Left lung (tissue), 10 donors: ENCODE measurements around the gene DIPK2B. TPM values are rescaled to one million over a fixed set of nuclear protein-coding genes. Genes with fewer than 3 reads are reported as not detected.
A peak's percentile ranks its signal among the peaks of the same experiment; 100 is the strongest.

ENCODE experiments used
- ATAC-seq: fragments of 200-7000 bp; cut with Tn5 transposase; one replicate; pipeline ENCODE4 v1.9.1; 2020; ENCODE audit warnings: moderate library complexity
- DNase-seq, 4 donors: peaks; one replicate each; pipeline ENCODE4 v3.0.0-alpha.2; 2013 to 2020
- H3K27ac ChIP-seq, 2 donors: fragments of 200-600 bp; sonication (generic) in 1 of 2; one replicate each; pipeline versions ENCODE4 v1.5.0 to v1.8.0; 2020 to 2021
- H3K27me3 ChIP-seq, 2 donors: fragments of 200-600 bp; sonication (generic) in 1 of 2; one replicate each; pipeline versions ENCODE4 v1.5.0 to v1.8.0; 2020 to 2021
- H3K36me3 ChIP-seq, 2 donors: fragments of 200-600 bp; sonication (generic) in 1 of 2; one replicate each; pipeline versions ENCODE4 v1.5.0 to v1.8.0; 2020 to 2021
- H3K4me1 ChIP-seq, 2 donors: fragments of 200-600 bp; one replicate each; pipeline ENCODE4 v1.8.0; 2021
- H3K4me3 ChIP-seq, 2 donors: fragments of 200-600 bp; sonication (generic) in 1 of 2; one replicate each; pipeline versions ENCODE4 v1.5.0 to v1.8.0; 2020 to 2021; ENCODE audit warnings: mild to moderate bottlenecking in 1 of 2
- H3K9me3 ChIP-seq, 2 donors: fragments of 200-600 bp; sonication (generic) in 1 of 2; one replicate each; pipeline versions ENCODE4 v1.5.0 to v1.8.0; 2020 to 2021
- intact Hi-C, 2 donors: fragments of 100-400 bp; cut with DNase I; formaldehyde crosslinking; loops; one replicate each; pipeline versions ENCODE4 v1.11.2 to v1.14.2; 2022
- polyA plus RNA-seq, 6 donors: library from polyadenylated mRNA; unstranded; fragments of 120-200 nt; gene quantifications; one replicate each; pipeline ENCODE4 v1.2.1, GENCODE V29; 2013; ENCODE audit not compliant: insufficient read length in 6 of 6
- total RNA-seq, 2 donors: library from RNA; stranded (reverse); fragmentation: NEBNext Ultra II Directional; extraction: Animal tissue kit (Norgen Biotek cat#: 25700); gene quantifications; one replicate each; pipeline ENCODE4 v1.2.1, GENCODE V29; 2021
- TF ChIP-seq, protein P1 (sequence below), 2 donors: fragments of 200-600 bp; sonication (generic) in 1 of 2; IDR thresholded peaks; one replicate each; pipeline versions ENCODE4 v1.5.0 to v1.8.0; 2021; ENCODE audit warnings: antibody characterized with exemption in 2 of 2
- donor health status: DM: no; HTN: yes; CAD: no.
- donor health status: DM: no; HTN: no; CAD: no.

The DIPK2B gene
- total and polyA plus RNA-seq, 8 donors = 9.2 to 40.6 (median 31.3) TPM

DNA sequence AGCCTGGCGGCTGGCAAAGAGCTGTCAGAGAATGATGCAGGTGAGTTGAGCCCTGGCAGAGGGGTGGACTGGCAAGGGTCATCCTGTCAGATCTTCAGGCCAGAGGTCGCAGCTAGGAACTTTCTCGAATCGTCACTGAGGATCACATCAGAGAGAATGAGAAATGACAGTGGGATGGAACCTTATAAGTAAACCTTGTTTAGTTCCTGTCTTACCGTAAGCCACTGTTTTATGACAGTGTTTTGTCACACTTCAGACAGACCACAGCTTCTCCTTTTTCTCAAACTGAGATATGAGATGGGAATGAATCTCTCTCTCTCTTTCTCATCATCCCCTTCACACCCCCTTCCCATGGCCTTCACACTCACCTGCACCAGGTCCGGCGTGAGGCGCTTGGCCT, 9.3 kb downstream of the DIPK2B start:
- DNase-seq (no peak), ATAC-seq (no peak)
- Histone ChIP-seq H3K9me3 (no peaks in the 10 kb centered on the region), H3K27ac (peak overlapping the region in 1 of 2 donors; percentile 79), H3K4me1 (no peaks in the 10 kb centered on the region), H3K36me3 (no peaks in the 10 kb centered on the region), H3K27me3 (no peaks in the 10 kb centered on the region), H3K4me3 (no peak overlapping the region)
- TF ChIP-seq, protein P1, sequence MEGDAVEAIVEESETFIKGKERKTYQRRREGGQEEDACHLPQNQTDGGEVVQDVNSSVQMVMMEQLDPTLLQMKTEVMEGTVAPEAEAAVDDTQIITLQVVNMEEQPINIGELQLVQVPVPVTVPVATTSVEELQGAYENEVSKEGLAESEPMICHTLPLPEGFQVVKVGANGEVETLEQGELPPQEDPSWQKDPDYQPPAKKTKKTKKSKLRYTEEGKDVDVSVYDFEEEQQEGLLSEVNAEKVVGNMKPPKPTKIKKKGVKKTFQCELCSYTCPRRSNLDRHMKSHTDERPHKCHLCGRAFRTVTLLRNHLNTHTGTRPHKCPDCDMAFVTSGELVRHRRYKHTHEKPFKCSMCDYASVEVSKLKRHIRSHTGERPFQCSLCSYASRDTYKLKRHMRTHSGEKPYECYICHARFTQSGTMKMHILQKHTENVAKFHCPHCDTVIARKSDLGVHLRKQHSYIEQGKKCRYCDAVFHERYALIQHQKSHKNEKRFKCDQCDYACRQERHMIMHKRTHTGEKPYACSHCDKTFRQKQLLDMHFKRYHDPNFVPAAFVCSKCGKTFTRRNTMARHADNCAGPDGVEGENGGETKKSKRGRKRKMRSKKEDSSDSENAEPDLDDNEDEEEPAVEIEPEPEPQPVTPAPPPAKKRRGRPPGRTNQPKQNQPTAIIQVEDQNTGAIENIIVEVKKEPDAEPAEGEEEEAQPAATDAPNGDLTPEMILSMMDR (IDR thresholded peaks at IDR 0.05) = no peak
- intact Hi-C loops = no loop called here

DNA sequence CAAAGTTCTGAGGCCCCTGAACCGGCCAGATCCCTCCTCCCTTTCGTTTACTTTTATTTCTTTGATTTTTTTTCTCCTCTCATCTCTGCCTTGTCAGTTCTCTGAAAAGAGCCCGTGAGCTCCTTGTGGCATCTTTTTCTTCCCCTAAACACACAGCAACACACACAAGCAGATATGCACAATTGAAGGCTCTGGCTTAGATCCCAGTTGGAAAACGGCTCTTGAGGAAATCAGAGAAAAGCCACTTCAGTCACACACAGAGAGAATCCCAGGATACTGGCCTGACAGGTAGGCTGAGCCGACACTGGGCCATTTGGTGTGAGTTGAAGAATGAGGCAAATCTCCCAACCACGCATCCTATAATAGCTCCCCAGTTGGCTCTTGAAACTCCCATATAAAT, 12.9 kb downstream of the DIPK2B start:
- TF ChIP-seq, protein P1 (IDR thresholded peaks at IDR 0.05) = no peak
- Histone ChIP-seq H3K4me3 (peak overlapping the region in 1 of 2 donors; percentile 26), H3K36me3 (no peaks in the 10 kb centered on the region), H3K27me3 (no peaks in the 10 kb centered on the region), H3K4me1 (no peaks in the 10 kb centered on the region), H3K9me3 (no peaks in the 10 kb centered on the region), H3K27ac (no peak overlapping the region)
- intact Hi-C loops = no loop called here
- DNase-seq (no peak), ATAC-seq (no peak)

DNA sequence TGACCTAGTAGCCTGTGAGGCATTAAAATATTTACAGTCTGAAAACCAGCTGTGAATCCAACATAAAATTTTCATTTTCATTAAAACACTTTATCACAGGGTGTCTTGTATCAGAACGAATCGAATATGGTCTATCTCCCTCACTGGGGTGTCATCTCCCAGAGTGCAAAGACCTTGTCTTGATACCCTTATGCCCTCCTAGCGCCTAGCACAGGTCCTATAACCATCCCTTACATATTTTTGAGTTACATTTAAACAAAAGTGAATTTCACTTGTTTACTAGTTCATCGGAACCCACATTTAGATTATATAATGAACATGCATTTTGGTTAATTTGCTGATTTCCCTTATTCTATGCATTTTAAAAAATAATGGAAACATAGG, 14.0 kb downstream of the DIPK2B start:
- DNase-seq = no peak
- Histone ChIP-seq H3K27me3 (no peaks in the 10 kb centered on the region), H3K27ac (no peak overlapping the region), H3K9me3 (no peaks in the 10 kb centered on the region), H3K4me3 (peak overlapping the region in 1 of 2 donors; percentile 26), H3K4me1 (no peaks in the 10 kb centered on the region), H3K36me3 (no peaks in the 10 kb centered on the region)
- TF ChIP-seq, protein P1 (IDR thresholded peaks at IDR 0.05) = no peak
- intact Hi-C loops = no loop called here
- no peak for ATAC-seq

DNA sequence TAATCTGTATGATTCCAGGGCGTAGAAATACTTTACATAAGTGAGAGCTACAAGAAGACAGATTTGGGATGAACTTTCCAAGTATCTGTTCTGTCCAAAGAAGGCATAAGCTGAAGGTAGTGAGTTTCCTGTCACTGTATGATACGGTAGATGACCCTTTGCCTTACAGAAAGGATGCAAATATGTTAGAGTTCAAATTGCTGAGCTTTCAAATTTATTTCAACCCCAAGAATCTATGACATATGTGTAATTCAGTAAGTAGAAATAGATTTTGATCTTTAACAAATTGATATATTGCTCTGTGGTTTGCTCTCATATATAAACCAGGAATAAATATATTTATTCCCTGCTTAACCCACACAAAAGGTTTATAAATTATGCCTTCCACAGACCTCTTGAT, 16.5 kb downstream of the DIPK2B start:
- no peaks in the 10 kb centered on the region for H3K4me1 ChIP-seq
- H3K9me3 ChIP-seq = no peaks in the 10 kb centered on the region
- H3K27me3 ChIP-seq = no peaks in the 10 kb centered on the region
- H3K27ac ChIP-seq = no peak overlapping the region
- no peak for ATAC-seq
- H3K4me3 ChIP-seq = no peak overlapping the region
- TF ChIP-seq, protein P1 (IDR thresholded peaks at IDR 0.05) = no peak
- DNase-seq = no peak
- no peaks in the 10 kb centered on the region for H3K36me3 ChIP-seq
- intact Hi-C loops = no loop called here

DNA sequence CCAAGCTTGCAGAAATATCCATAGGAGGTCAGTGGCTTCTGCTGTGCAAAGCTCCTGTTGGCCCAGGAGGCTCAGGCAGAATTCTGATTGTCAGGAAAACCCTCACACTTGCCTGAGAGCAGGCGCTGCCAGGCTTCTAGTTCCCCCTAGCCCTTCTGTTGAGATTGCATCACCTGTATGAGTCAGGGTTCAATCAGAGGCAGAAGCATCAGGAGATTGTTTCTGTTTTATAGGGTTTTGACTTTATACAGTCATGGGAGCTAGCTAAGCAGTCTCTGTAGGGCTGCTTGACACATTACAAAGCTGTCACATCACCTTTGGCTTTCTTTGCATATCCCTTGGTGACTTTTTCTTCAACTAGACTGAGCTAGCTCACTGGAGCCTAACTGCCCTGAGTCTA, 27.8 kb downstream of the DIPK2B start:
- H3K4me3 ChIP-seq = no peak overlapping the region
- H3K36me3 ChIP-seq = no peaks in the 10 kb centered on the region
- no peaks in the 10 kb centered on the region for H3K9me3 ChIP-seq
- intact Hi-C loops = no loop called here
- no peaks in the 10 kb centered on the region for H3K4me1 ChIP-seq
- no peaks in the 10 kb centered on the region for H3K27me3 ChIP-seq
- ATAC-seq (peak; percentile 58), DNase-seq (no peak)
- TF ChIP-seq, protein P1 (IDR thresholded peaks at IDR 0.05) = no peak
- no peak overlapping the region for H3K27ac ChIP-seq
